ENCODE measurements around the gene ST6GALNAC3.

ST6GALNAC3 gene

GRCh38 chr1:76585980-76586674 is 511.6 kb downstream of the ST6GALNAC3 start:
- H3K9ac ChIP-seq (ENCODE audit: low read depth, low read length, poor library complexity, severe bottlenecking), result no peak overlapping the region
- no peak overlapping the region for H3K4me3 ChIP-seq (ENCODE audit: low read length, poor library complexity, severe bottlenecking)
- H3K79me2 ChIP-seq (ENCODE audit: insufficient read depth, low read length), result no peaks in the 10 kb centered on the region
- TF ChIP-seq CTCF (conservative IDR thresholded peaks at IDR 0.05; ENCODE audit: low read length), result no peak
- TF ChIP-seq EZH2phosphoT487 (IDR thresholded peaks at IDR 0.05; ENCODE audit: borderline replicate concordance), result no peak
- no peaks in the 10 kb centered on the region for H4K20me1 ChIP-seq (ENCODE audit: insufficient read depth, low read length, poor library complexity, severe bottlenecking)
- H3K4me2 ChIP-seq (ENCODE audit: low read depth, low read length, poor library complexity, severe bottlenecking), result no peak overlapping the region
- no peaks in the 10 kb centered on the region for H3K9me3 ChIP-seq (ENCODE audit: insufficient read depth, low read depth, low read length)
- no peak overlapping the region for H2AFZ ChIP-seq (ENCODE audit: low read length)
- H3K27me3 ChIP-seq (ENCODE audit: insufficient read depth, low read length, poor library complexity, severe bottlenecking), result no peaks in the 10 kb centered on the region
- H3K4me1 ChIP-seq (ENCODE audit: insufficient read depth, low read length, poor library complexity, severe bottlenecking), result no peaks in the 10 kb centered on the region
- no peaks in the 10 kb centered on the region for H3K9me2 ChIP-seq (replicated peaks; ENCODE audit: low read depth, low read length)
- H3K36me3 ChIP-seq (ENCODE audit: insufficient read depth, low read length), result no peaks in the 10 kb centered on the region
- no peaks in the 10 kb centered on the region for H3F3A ChIP-seq (ENCODE audit: low read depth)

GRCh38 chr1:76587212-76587611 is 512.7 kb downstream of the ST6GALNAC3 start:
- H3K4me1 ChIP-seq (ENCODE audit: insufficient read depth, low read length, poor library complexity, severe bottlenecking), result no peaks in the 10 kb centered on the region

GRCh38 chr1:76591461-76591860 is 516.9 kb downstream of the ST6GALNAC3 start:
- no peaks in the 10 kb centered on the region for H3K36me3 ChIP-seq (ENCODE audit: insufficient read depth, low read length)
- H3F3A ChIP-seq (ENCODE audit: low read depth), result no peaks in the 10 kb centered on the region
- no peak overlapping the region for H3K4me2 ChIP-seq (ENCODE audit: low read depth, low read length, poor library complexity, severe bottlenecking)
- no peaks in the 10 kb centered on the region for H4K20me1 ChIP-seq (ENCODE audit: insufficient read depth, low read length, poor library complexity, severe bottlenecking)
- no peak overlapping the region for H3K9ac ChIP-seq (ENCODE audit: low read depth, low read length, poor library complexity, severe bottlenecking)
- H3K27me3 ChIP-seq (ENCODE audit: insufficient read depth, low read length, poor library complexity, severe bottlenecking), result no peaks in the 10 kb centered on the region
- H3K4me3 ChIP-seq (ENCODE audit: low read length, poor library complexity, severe bottlenecking), result no peak overlapping the region
- TF ChIP-seq CTCF (conservative IDR thresholded peaks at IDR 0.05; ENCODE audit: low read length) (no peak), EZH2phosphoT487 (IDR thresholded peaks at IDR 0.05; ENCODE audit: borderline replicate concordance) (no peak)
- H3K9me3 ChIP-seq (ENCODE audit: insufficient read depth, low read depth, low read length), result no peaks in the 10 kb centered on the region
- H3K4me1 ChIP-seq (ENCODE audit: insufficient read depth, low read length, poor library complexity, severe bottlenecking), result no peaks in the 10 kb centered on the region
- H3K79me2 ChIP-seq (ENCODE audit: insufficient read depth, low read length), result no peaks in the 10 kb centered on the region
- no peak overlapping the region for H2AFZ ChIP-seq (ENCODE audit: low read length)
- no peaks in the 10 kb centered on the region for H3K9me2 ChIP-seq (replicated peaks; ENCODE audit: low read depth, low read length)

More at GRCh38 chr1:76587212-76587611, 512.7 kb downstream of the ST6GALNAC3 start:
- Histone ChIP-seq H3K27me3 (ENCODE audit: insufficient read depth, low read length, poor library complexity, severe bottlenecking) (no peaks in the 10 kb centered on the region), H3F3A (ENCODE audit: low read depth) (no peaks in the 10 kb centered on the region), H4K20me1 (ENCODE audit: insufficient read depth, low read length, poor library complexity, severe bottlenecking) (no peaks in the 10 kb centered on the region), H3K9ac (ENCODE audit: low read depth, low read length, poor library complexity, severe bottlenecking) (no peak overlapping the region), H3K79me2 (ENCODE audit: insufficient read depth, low read length) (no peaks in the 10 kb centered on the region), H3K4me3 (ENCODE audit: low read length, poor library complexity, severe bottlenecking) (no peak overlapping the region), H2AFZ (ENCODE audit: low read length) (no peak overlapping the region), H3K9me2 (replicated peaks; ENCODE audit: low read depth, low read length) (no peaks in the 10 kb centered on the region), H3K4me2 (ENCODE audit: low read depth, low read length, poor library complexity, severe bottlenecking) (no peak overlapping the region), H3K9me3 (ENCODE audit: insufficient read depth, low read depth, low read length) (no peaks in the 10 kb centered on the region), H3K36me3 (ENCODE audit: insufficient read depth, low read length) (no peaks in the 10 kb centered on the region)
- TF ChIP-seq CTCF (conservative IDR thresholded peaks at IDR 0.05; ENCODE audit: low read length) (no peak), EZH2phosphoT487 (IDR thresholded peaks at IDR 0.05; ENCODE audit: borderline replicate concordance) (no peak)

Data from Loucy (cell line).